ENCODE results near the gene NTSR2.

Gene NTSR2

DNA sequence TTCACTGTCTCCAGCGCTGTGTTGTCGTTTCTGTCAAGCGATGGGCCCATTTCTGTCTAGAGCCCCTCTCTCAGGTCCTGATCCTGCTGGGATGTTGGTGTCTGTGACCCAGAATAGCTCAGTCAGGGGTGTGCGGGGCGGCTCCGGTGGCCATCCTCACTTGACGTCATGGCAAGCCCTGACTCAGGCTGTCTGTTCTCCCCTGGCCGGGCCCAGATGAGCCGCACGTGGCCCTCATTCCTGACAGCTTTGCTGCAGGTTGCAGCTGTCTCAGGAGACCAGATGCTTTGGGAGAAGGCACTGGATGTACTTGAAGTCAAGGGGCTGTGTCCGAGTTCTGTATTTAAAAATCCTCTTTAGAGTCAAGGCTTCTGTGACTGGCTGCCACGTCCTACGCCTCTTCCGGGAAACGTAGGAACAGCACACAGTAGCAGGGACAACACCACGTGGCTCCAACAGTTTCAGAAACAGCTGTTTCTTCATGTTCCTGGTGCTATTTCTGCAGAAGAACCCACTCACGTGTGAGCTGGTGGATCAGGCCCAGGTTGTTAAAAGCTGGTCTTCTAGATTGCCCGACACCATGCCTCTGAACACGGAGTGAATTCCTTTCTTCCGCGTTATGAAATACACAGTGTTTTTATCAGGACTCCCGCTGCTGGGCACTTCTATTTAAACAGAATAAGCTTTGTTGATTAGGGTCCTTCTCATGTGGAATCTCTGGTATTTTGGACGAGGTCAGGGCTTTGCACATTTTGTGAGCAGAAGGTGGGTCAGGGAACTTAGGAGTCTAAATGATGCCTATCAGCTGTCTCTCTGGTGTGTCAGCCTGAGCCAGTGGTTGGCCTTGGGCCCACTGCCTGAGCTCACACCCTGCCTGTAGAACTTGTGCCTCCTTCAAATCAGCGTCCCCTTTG lies 28.3 kb upstream of the NTSR2 start:
- H3K4me3 ChIP-seq (ENCODE audit: low read length): no peak overlapping the region
- peaks cover 36% of the 10 kb centered on the region for H3K4me1 ChIP-seq (ENCODE audit: control insufficient read depth, insufficient read depth, low read length)
- H3K36me3 ChIP-seq (ENCODE audit: control insufficient read depth, insufficient read depth, low read length, severe bottlenecking): no peaks in the 10 kb centered on the region
- H3K9me3 ChIP-seq (ENCODE audit: control insufficient read depth, low read length): no peaks in the 10 kb centered on the region
- H3K9ac ChIP-seq (ENCODE audit: low read length): peak overlapping the region; percentile 42
- H3K27me3 ChIP-seq (replicated peaks; ENCODE audit: control insufficient read depth, insufficient read depth, low read length): no peaks in the 10 kb centered on the region
- no peak for DNase-seq (ENCODE audit: low read depth)

DNA sequence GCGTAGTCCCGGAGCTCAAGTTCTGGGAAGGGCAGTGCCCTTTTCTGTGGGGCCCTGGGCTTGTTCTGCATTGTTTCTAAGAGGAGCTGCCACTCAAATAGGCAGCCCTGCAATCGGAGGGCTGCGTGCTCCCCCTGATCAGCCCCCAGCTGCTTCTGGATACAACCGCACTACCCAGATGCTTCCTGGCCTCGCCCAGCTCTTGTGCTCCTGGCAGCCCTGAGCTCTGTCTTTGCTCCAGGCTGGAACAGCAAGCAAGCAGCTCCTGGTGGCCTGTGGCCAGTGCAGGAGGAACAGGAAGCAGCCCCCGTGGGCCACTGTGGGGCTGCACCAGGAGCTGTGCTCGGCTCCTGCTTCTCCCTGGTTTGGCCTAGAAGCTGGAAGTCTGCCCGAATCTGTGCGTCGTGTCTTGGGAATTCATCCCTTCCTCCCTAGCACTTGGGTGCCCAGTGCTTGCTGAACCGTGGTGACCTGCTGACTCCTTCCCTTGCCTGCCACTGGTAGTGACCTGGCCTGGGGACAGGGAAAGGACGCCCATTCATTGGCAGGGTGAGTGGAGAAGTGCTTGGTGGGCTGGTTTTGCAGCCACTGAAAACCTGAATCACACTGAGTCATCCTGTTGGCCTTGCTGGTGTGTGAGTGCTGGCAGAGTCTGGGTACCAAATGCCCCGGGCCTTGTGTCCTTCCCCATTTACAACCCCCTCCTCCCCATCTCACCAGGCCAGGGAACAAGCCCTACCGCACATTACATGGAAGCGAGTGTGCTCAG lies 27.3 kb upstream of the NTSR2 start:
- Histone ChIP-seq H3K36me3 (ENCODE audit: control insufficient read depth, insufficient read depth, low read length, severe bottlenecking) (no peaks in the 10 kb centered on the region), H3K4me3 (ENCODE audit: low read length) (no peak overlapping the region), H3K9me3 (ENCODE audit: control insufficient read depth, low read length) (no peaks in the 10 kb centered on the region), H3K4me1 (ENCODE audit: control insufficient read depth, insufficient read depth, low read length) (peaks cover 37% of the 10 kb centered on the region), H3K9ac (ENCODE audit: low read length) (peak overlapping the region; percentile 42), H3K27me3 (replicated peaks; ENCODE audit: control insufficient read depth, insufficient read depth, low read length) (no peaks in the 10 kb centered on the region)
- peak; percentile 51 for DNase-seq (ENCODE audit: low read depth)

DNA sequence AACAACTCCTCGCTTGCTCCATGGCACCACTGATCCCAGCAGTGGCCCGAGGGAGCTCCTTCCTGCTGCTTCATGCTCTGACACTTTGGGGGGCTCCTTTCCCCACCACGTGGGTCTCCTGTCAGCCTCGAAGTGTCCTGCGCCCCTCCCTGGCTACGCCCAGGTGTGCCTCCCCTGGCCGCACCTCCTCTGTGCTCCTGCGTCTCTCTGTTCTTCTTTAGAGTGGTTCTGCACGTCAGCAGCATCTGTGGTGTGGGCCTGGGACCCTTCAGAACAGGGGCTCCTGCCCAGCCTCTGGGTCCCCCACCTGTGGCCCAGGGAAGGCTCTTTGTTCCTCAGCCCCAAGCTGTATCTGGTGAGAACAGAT lies 26.7 kb upstream of the NTSR2 start:
- H3K9me3 ChIP-seq (ENCODE audit: control insufficient read depth, low read length): no peaks in the 10 kb centered on the region
- H3K9ac ChIP-seq (ENCODE audit: low read length): peak overlapping the region; percentile 33
- H3K4me1 ChIP-seq (ENCODE audit: control insufficient read depth, insufficient read depth, low read length): peaks cover 42% of the 10 kb centered on the region
- no peak overlapping the region for H3K4me3 ChIP-seq (ENCODE audit: low read length)
- H3K27me3 ChIP-seq (replicated peaks; ENCODE audit: control insufficient read depth, insufficient read depth, low read length): no peaks in the 10 kb centered on the region
- H3K36me3 ChIP-seq (ENCODE audit: control insufficient read depth, insufficient read depth, low read length, severe bottlenecking): no peaks in the 10 kb centered on the region
- no peak for DNase-seq (ENCODE audit: low read depth)

DNA sequence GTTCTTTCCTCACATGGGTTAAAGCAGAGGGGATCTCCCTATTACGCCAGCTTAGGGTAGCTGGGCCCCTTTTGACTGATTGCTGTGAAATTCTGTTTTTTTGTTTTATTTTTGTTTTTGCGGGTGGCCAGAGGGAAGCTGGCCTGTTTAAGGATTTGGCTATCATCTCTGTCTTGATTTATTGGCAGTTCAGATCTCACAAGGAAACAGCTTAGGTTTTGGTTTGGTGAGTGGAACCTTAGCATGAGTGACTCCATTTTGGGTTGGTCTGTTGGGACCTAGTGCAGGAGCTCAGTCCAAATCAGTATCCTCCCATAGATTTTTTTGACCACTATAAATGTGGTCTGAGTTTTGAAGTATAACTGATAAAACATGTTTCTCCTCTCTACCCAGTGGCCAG lies 25.6 kb upstream of the NTSR2 start:
- H3K9ac ChIP-seq (ENCODE audit: low read length): no peak overlapping the region
- no peaks in the 10 kb centered on the region for H3K9me3 ChIP-seq (ENCODE audit: control insufficient read depth, low read length)
- H3K4me1 ChIP-seq (ENCODE audit: control insufficient read depth, insufficient read depth, low read length): peaks cover 42% of the 10 kb centered on the region

DNA sequence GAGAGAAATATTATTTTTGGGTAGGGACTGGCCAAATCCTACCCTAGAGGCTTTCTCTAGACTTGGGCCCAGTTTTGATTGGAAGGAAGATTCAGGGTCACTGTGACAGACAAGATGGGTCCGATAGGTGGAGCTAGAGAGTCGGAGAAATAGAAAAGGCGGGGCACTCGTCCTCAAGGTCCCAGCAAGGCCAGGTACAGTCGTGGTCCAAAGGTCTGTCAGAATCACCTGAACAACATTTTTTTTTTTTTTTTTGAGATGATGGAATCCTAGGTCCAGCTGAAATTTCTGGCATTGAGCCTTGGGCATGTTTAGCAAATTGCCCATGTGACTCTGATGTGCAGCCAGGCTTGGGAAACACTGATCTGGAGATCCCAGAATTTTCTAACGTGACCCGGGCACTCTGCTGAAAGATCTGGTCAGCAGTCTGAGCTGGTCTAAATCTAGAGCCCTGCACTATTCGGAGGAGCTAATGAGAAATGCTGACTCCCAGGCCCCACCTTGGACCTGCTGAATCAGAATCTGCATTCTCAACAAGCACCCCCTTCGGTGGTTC lies 23.0 kb upstream of the NTSR2 start:
- DNase-seq (ENCODE audit: low read depth): peak; percentile 90
- H3K27me3 ChIP-seq (replicated peaks; ENCODE audit: control insufficient read depth, insufficient read depth, low read length): no peaks in the 10 kb centered on the region
- H3K36me3 ChIP-seq (ENCODE audit: control insufficient read depth, insufficient read depth, low read length, severe bottlenecking): no peaks in the 10 kb centered on the region
- peaks cover 44% of the 10 kb centered on the region for H3K4me1 ChIP-seq (ENCODE audit: control insufficient read depth, insufficient read depth, low read length)
- no peak overlapping the region for H3K4me3 ChIP-seq (ENCODE audit: low read length)
- H3K9me3 ChIP-seq (ENCODE audit: control insufficient read depth, low read length): no peaks in the 10 kb centered on the region
- H3K9ac ChIP-seq (ENCODE audit: low read length): peak overlapping the region; percentile 64

More for the DNA sequence above, 25.6 kb upstream of the NTSR2 start:
- Histone ChIP-seq H3K4me3 (ENCODE audit: low read length) (no peak overlapping the region), H3K36me3 (ENCODE audit: control insufficient read depth, insufficient read depth, low read length, severe bottlenecking) (no peaks in the 10 kb centered on the region), H3K27me3 (replicated peaks; ENCODE audit: control insufficient read depth, insufficient read depth, low read length) (no peaks in the 10 kb centered on the region)
- no peak for DNase-seq (ENCODE audit: low read depth)

DNA sequence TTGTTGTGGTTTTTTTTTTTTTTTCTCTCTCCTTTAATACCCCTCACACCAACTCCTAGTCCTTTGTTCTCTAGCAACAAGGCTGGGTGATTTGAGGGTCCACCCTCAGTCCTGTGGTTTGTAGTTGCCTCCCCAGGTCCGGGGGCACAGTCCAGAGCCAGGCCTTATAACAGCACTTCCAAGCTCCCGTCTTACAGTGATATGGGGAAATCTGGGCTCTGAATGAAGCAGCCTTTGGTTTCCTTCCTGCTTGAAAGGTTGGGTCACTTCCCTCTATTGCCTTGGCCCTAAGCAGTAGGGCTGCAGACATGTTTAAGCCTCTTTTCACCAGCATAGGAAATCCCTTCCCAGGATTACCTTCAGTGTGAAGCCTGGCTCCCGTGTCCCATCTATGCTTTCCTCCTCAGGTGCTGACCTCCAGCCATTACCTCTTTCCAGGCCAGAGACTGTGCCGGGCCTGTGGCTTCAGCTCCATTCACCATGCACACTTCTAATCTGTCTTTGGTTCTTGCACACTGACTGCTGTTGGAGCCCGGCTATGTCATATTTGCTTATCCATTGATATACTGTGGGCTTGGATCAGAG lies 21.2 kb upstream of the NTSR2 start:
- Histone ChIP-seq H3K9ac (ENCODE audit: low read length) (no peak overlapping the region), H3K4me1 (ENCODE audit: control insufficient read depth, insufficient read depth, low read length) (peaks cover 38% of the 10 kb centered on the region), H3K36me3 (ENCODE audit: control insufficient read depth, insufficient read depth, low read length, severe bottlenecking) (no peaks in the 10 kb centered on the region), H3K9me3 (ENCODE audit: control insufficient read depth, low read length) (no peaks in the 10 kb centered on the region), H3K4me3 (ENCODE audit: low read length) (no peak overlapping the region), H3K27me3 (replicated peaks; ENCODE audit: control insufficient read depth, insufficient read depth, low read length) (no peaks in the 10 kb centered on the region)
- DNase-seq (ENCODE audit: low read depth): no peak

DNA sequence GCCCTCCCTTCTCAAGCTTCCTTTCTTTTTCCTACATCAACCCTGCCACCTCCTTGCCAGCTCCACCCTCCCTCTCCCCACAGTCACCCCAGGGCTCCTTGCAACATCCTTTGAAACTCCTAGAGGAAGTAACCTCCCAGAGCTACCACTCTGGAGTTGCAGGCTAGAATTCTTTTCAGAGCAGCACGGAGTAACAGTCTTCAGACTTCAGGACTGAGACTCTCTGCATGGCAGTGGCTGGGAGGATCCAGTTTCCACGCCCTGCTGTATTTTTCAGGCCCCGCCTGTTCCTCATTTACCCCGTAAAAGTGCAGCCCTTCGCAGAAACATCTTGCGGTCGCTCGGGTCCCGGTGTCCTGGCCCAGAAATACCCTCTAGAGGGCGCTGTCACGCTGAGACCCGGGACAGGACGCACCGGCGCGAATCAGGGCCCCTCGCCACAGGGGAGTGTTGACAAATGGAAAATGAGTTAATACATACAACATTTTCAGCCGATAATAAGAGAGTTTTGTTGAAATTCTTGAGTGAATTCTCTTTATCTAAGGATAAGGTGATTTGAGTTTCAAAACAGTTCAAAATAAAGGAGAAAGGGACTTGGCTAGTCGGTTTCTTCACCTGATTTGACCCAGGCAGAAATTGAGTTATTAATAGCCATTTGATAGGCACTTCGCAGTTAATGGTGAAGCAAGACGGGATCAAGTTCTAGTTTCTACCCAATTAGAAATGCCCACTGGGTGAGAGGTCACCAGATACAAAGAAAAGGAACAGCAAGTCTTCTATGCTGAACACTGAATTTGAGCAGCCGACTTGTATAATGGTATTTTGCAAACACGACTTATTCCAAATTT lies 18.5 kb upstream of the NTSR2 start:
- Histone ChIP-seq H3K36me3 (ENCODE audit: control insufficient read depth, insufficient read depth, low read length, severe bottlenecking) (no peaks in the 10 kb centered on the region), H3K27me3 (replicated peaks; ENCODE audit: control insufficient read depth, insufficient read depth, low read length) (peaks cover 21% of the 10 kb centered on the region), H3K9ac (ENCODE audit: low read length) (peak overlapping the region; percentile 83), H3K4me1 (ENCODE audit: control insufficient read depth, insufficient read depth, low read length) (peaks cover 37% of the 10 kb centered on the region), H3K4me3 (ENCODE audit: low read length) (peak overlapping the region; percentile 70), H3K9me3 (ENCODE audit: control insufficient read depth, low read length) (no peaks in the 10 kb centered on the region)
- peak; percentile 93 for DNase-seq (ENCODE audit: low read depth)

DNA sequence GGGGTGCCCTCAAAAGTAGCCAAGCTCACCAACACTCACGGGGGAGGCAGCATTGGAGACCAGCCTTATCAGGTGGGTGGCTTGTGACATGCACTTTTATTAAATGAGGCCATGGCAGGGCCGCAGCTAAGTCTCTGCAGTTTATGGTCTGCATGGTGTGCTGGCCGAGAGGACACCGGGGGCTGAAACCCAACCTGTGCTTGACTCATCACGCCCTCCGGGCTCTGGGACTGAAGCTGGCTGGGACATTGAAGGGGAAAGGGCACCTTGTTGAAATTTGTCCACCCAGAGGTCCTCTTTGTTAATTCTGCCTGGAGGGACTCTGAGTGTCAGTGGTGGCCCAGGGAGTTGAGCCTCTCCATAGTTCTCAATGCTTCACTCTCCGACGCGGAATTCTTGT lies 17.7 kb upstream of the NTSR2 start:
- Histone ChIP-seq H3K36me3 (ENCODE audit: control insufficient read depth, insufficient read depth, low read length, severe bottlenecking) (no peaks in the 10 kb centered on the region), H3K9ac (ENCODE audit: low read length) (peak overlapping the region; percentile 83), H3K4me1 (ENCODE audit: control insufficient read depth, insufficient read depth, low read length) (peaks cover 31% of the 10 kb centered on the region), H3K27me3 (replicated peaks; ENCODE audit: control insufficient read depth, insufficient read depth, low read length) (peaks cover 28% of the 10 kb centered on the region), H3K9me3 (ENCODE audit: control insufficient read depth, low read length) (no peaks in the 10 kb centered on the region), H3K4me3 (ENCODE audit: low read length) (peak overlapping the region; percentile 70)
- DNase-seq (ENCODE audit: low read depth): no peak

DNA sequence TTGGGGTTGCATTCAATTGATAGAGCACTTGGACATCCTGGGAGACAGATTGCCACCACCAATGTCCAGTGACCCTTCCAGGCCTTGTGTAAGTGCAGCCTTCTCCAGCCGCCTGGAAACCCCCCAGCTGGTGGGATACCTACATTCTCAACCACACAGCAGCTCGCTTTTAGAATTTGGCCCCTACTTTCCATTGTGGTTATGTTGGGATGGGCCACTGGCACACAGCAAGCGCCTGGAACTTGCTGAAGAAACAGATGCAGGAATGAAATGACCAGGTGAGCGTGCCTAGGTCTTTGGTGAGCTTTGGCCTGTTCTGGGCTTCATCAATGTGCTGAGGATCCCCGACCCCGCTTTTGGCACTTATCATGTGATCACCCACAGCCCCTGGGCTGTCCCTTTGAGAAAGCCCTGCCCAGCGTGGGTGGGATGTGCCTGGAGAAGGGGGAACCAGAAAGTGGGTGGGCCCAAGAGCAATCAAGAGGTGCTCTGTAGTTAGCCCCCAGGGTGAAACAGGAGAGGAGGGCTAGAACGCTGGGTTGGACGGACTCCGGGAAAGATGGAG lies 16.0 kb upstream of the NTSR2 start:
- Histone ChIP-seq H3K4me3 (ENCODE audit: low read length) (no peak overlapping the region), H3K9ac (ENCODE audit: low read length) (no peak overlapping the region), H3K27me3 (replicated peaks; ENCODE audit: control insufficient read depth, insufficient read depth, low read length) (peaks cover 35% of the 10 kb centered on the region), H3K36me3 (ENCODE audit: control insufficient read depth, insufficient read depth, low read length, severe bottlenecking) (no peaks in the 10 kb centered on the region), H3K9me3 (ENCODE audit: control insufficient read depth, low read length) (no peaks in the 10 kb centered on the region), H3K4me1 (ENCODE audit: control insufficient read depth, insufficient read depth, low read length) (peaks cover 21% of the 10 kb centered on the region)
- DNase-seq (ENCODE audit: low read depth): no peak

DNA sequence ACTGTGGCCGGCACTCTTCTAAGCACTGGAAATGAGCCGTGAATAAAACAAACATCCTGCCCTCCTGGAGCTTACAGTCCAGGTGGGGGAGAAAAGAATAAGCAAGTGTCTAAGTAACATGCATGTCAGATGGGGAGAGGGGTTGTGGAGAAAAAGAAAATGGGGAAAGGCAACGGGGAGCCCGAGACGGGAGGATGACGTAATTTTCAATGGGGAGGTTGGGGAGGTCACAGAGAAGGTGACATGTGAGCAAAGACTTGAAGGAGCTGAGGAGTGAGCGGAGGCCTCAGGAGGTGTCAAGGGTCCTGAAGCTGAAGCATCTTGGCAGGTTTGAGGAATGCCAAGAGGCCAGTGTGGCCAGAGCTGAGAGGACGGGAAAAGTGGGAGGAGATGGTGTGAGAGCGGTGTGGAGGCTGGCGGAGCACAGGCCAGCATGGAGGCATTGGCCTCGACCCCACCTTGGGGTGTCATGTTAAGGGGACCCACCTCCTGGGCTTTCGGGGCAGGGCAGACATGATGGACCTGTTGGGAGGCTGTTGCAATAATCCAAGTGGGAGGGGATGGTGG lies 15.0 kb upstream of the NTSR2 start:
- H3K4me3 ChIP-seq (ENCODE audit: low read length): no peak overlapping the region
- no peaks in the 10 kb centered on the region for H3K36me3 ChIP-seq (ENCODE audit: control insufficient read depth, insufficient read depth, low read length, severe bottlenecking)
- no peak for DNase-seq (ENCODE audit: low read depth)
- peaks cover 31% of the 10 kb centered on the region for H3K4me1 ChIP-seq (ENCODE audit: control insufficient read depth, insufficient read depth, low read length)
- no peaks in the 10 kb centered on the region for H3K9me3 ChIP-seq (ENCODE audit: control insufficient read depth, low read length)
- H3K27me3 ChIP-seq (replicated peaks; ENCODE audit: control insufficient read depth, insufficient read depth, low read length): peaks cover 38% of the 10 kb centered on the region
- H3K9ac ChIP-seq (ENCODE audit: low read length): no peak overlapping the region

Measured in adipocyte (in vitro differentiated cells).